NCI-H1092 treated with DMSO at 0.1 percent for 48 hours (cell line): ENCODE measurements around the gene NPHP4.

Source experiments
- DNase-seq: peaks from one replicate; lab custom pipeline; 2025; lab: John Stamatoyannopoulos, UW

NPHP4 gene

DNA sequence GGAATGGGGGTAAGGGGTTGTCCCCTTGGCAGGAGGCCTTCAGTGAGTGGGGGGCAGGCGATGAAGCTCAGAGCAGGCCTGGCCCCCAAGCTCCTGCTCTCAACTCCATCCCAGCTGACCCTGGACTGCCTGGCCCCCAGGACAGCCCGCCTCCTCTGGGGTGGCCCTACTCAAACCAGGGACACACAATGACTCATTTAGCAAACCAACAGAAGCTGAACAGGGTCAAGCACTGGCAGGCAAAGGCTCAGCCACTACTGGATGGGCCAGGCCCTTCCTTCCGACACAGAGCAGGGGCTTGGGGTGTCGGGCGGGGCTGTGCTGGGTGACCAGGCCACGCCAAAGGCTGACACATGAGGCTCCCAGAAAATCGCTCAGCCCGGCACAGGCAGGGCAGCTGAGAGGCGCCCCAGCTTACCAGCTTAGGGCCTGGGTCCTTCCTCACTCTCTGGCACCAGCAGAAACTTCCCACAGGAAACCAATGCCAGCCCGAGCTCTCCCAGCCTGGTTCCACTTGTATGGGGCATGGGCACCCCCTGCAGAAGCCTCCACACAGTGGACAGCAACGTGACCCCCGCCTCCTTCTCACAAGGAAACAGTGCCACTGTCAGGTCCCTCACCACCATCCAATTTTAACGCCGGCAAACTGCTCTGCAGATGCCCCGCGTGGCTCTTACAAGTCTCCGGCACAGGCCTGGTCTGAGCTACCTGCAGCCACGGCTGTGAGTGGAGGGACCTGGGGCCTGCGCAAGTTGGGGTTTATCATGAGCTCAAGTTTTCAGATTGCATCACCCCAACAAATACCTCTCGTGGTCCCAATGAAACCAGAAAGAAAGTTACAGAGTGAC, 114.3 kb downstream of the NPHP4 start:
- no peak for DNase-seq

DNA sequence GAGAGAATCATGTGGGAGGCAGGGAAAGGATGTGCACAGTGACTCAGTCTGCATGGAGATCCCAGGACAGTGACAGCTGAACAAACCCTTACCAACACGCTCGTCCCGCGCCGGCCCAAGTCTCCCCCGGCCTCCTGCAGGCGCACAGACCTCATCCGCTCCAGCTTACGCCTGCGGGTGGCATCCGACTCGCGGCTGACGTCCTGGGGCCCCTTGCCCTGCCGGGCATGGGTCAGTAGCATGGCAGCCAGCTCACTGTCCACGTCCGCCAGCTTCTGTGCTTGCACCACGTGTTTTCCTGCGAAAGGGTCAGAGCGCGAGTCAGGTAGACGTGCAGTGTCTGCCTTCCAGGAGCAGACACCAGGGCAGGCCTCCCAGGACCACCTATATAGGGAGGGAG, 115.2 kb downstream of the NPHP4 start:
- no peak for DNase-seq

DNA sequence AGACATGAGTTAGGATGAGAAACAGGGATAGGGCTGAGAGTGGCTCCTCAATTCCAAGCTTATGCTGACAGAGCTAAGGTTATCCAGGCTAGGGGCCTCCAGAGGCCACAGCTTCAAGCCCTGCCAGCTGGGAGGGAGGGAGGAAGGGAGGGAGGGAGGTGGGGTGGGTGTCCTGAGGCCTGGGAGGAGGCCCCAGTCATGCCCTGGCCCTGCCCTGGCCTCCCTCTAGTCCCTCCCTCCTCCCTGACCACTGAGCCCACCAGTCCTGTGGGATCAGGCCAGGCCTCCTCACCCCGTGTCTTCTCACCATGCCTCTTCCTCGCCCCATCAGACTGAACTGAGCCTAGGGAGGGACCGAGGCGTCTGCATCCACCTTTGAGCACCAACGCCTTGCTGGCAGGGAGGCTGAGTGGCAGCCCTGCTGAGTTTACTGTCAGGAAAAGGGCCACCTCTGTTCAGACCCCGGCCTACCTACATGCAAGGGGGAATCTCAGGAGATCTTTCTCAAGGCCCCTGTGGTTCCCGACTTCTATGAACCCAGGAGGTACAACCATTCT, 116.1 kb downstream of the NPHP4 start:
- no peak for DNase-seq

DNA sequence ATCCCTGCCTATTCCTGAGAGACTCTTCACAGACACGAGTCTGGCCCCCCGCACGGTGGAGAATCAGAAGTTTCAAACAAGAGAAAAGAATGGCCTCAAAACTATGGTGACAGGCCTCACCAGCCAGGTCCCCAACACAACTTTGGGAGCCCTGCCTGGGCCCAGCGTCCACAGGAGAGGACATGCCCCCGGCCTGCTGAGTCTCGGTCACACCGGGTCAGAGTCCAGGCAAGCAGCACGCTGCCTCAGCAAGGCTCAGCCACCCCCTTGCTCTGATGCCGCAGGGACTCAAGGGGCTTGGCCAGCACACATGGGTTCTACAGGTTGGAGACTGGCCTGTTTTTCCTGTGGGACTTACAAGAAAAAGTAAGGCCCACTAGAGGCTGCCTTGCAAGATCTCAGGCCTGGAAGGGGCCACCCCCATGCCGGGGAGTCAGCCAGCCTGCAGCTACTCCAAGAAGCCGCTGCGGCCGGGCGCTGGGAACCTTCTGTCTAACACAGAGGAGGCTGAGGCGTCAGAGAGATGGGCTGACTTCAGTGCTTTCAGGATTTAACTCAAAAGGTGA, 116.8 kb downstream of the NPHP4 start:
- DNase-seq: no peak

DNA sequence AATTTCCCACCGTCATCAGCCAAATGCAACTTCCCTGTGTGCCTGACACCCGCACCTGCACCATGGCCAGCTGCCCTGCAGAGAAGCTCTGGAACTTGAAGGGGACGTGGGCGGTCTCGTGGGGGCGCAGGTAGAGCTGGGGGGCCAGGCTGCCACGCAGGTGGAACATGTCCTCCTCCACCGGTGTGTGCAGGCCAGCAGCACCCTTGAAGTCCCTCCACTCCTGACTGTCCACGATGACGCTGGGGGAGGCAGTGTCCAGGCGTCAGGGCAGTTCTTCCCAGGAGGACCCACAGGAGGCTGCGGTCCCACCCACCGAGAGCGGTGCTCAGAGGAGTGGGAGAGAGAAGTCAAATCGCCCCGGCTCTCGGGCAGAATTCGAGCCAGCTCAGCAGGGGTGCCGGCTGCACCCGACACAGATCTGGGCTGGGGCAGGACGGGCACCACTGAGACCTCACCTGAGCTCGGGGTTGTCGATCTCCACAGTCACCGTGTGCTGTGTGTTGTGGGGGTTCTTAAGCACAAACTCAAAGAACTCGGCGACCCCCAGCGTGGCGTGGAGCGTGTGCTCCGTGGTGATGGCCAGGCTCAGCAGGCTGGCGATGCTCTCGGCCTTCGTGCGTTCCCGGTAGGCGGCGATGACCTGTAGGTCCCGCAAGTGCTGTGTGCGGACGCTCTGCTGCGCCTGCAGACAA, 117.7 kb downstream of the NPHP4 start:
- DNase-seq: no peak

DNA sequence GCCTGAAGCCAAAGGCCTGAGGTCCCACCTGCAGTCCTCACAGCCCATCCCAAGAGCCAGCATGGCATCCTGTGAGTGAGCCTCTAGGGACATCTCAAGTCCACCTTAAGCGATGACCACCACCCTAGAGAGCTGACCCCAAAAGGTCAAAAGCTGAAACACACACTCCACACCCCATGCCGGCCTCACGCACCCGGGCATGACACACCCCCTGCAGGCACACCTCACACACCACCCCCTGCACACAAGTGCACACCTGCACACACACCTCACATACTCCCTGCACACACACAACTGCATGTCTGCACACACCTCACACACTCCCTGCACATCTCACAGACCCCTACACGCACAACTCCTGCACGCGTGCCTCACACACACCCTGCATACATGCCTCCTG, 118.7 kb downstream of the NPHP4 start:
- DNase-seq: no peak

DNA sequence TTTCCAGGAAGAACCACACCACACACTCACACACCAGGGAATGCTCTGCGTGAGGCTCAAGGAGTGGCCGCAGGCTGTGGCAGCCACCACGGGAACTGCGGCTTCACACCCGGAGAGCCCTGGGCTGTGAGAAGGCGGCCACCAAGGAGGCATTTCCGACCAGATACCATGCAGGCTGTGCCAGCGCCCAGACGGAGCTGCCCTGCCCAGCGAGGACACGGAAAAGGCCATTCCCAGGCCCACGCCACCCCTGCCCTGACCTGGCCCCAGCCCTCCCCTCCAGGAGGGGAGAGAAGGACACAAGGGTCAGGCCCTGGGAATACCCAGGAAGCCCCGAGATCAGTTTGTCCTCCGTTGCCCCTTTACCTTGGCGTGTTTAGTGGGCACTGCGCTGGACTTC, 119.3 kb downstream of the NPHP4 start:
- no peak for DNase-seq

DNA sequence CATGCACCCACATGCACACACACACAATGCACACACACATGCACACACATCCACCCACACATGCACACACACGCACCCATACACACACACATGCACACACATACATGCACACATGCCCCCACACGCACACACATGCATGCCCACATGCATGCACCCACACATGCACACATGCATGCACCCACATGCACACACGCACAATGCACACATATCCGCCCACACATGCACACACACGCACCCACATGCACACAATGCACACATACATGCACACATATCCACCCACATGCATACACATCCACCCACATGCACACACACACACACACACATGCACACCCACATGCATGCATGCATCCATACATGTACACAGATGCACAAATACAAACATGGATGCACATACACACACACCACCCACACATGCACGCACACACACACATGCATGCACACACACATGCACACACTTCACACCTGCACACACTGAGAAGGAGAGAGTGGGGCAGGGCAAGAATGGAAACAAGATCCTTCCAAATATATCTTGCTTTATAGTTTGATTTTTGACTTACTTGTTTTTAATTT, 123.2 kb downstream of the NPHP4 start:
- DNase-seq: no peak

DNA sequence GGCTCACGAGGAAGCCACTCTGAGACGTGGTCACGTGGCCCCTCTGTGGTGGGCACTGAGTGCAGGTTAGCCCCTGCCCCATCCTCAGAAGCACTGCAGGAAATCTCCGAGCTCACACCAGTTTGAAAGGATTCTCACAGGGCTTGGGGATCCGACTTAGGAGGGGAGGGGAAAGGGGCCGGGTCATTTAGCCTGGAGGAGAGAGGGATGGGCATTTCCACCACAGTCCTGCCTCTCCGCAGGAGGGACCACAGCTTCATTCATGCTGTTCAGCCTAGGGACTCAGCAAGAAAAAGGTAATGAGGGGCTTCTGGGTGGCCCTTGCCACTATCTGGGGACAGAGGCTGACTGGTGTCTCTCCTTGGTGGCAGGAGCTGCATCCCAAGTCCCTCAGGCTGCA, 126.5 kb downstream of the NPHP4 start:
- no peak for DNase-seq

DNA sequence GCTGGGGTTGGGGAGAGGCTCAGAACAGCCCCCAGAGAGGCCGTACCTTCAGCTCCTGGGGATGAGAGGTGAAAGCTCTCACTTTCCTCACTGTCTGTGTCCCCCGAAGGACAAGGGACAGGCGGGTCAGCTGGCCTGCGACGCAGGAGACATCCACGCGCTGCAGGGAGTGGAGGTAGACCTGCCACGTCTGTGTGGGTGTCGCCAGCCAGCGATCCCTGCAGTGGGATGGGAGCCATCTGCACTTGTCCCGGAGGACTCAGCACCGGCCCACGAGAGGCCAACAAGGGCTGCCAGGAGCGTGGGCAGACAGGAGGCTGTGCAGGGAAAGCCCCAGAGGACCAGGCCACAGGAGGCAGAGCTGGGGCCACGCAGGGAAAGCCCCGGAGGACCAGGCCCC, 127.2 kb downstream of the NPHP4 start:
- no peak for DNase-seq

DNA sequence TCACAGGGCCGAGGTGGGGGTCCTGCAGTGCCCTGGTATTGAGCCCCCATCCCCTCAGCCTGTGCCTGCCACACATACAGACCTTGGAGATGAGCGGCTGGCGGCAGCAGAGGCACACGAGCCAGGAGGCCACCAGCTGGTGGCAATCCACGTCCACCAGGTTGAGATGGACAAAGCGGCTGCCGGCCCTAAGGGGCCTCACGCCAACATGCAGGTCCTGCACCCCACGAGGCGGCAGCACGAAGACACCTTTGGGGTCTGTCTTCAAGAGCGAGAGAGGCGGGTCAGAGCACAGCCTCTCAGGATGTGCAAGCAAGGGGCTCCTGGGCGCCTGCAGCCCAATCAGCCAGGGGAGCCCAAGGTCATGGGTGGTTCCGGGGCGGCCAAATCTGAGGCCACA, 128.0 kb downstream of the NPHP4 start:
- no peak for DNase-seq

DNA sequence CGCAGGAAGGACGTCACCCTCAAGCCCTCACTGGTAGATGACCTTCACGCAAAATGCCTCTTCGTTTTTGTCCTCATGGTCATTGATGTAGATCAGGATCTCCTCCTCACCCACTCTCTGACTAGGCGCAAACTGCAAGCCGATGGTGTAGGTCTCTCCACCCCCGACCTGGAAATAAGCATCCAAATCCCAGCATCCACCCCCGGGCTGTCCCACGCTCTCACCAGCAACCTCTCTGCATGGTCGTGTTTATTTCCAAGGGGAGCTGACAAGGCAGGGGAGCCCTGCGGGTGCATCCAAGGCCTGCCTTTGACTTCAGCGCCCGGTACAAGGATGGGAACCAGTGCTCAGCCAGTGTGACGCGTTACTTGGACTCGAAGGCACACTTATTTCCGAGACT, 129.0 kb downstream of the NPHP4 start:
- no peak for DNase-seq

DNA sequence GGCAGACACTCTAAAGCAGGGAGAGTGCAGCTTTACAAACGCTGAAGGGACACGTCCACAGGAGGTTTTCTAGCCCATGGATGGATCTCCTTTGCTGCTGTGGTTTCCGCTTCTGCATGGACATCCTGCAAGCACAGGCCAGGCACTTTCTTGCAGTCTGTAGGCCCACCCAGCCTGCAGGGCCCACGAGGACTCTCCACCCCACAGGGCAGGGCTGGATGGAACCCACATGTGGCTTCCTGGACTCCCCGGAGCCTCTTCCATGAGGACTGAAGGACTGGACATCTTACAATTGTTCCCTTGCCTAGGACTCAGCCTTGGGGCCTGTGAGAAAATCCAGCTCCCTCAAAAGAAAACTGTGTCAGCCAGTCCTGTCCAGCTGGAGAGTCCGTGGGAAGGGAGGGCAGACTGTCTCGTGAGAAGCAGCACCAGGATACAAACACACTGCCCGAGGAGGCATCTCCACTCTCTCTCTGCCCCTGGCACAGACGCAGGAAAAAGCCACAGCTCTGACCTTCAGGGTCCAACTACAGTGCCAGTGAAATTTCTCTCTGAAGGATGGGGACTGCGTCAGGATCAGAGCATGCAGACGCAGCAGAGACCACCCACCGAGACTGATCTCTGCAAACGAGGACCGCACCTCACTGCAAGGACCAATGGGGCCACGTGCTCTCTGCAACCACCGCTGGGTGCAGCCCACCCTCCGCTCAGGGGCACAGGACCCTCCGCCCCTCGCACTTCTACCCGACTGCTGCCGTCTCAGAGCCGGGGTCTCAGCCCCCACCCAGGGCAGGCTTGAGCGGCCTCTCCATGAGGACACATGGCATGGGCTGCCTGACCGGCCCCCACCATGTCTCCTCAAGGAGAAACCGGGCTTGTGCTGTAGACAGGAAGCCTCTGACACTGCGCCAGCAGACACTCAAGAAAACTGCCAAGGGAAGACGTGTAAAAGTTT, 130.1 kb downstream of the NPHP4 start:
- DNase-seq: no peak

DNA sequence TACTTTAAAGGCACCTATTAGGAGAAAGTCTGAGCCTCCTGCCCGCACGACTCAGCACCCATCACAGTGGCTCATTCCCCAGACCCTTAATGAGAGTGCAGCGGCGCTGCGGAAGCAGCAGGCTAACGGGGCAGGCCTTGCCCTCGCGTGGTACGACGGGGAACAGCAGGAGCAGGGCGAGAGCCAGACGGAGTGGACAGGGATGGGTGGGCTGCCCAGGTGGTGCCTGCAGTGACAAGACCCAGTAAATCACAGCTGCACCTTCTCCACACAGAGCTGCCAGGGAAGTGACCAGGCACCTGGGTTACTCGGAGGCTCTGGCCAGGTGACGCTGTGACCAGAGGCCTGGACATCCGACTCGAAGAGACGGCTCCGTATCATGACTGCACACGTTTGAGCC, 131.9 kb downstream of the NPHP4 start:
- no peak for DNase-seq

DNA sequence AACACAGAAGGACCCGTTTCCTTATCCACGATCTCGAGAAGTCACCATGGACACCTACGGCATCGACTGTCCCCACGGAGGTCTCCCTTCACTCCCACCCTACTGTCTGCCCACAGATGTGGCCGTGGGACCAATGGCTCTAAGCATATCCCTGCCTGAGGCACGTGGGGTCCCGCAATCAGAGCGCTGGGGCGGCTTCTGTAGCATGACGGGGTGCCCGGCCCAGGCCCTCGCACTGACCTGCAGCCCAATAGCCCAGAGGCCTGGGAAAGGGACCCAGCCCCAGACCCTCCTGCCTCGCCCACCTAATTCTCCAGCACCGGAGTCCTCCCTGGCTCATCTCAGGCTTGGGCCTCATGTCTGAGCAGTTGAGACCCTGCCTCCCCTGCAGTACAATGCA, 132.5 kb downstream of the NPHP4 start:
- DNase-seq: no peak

DNA sequence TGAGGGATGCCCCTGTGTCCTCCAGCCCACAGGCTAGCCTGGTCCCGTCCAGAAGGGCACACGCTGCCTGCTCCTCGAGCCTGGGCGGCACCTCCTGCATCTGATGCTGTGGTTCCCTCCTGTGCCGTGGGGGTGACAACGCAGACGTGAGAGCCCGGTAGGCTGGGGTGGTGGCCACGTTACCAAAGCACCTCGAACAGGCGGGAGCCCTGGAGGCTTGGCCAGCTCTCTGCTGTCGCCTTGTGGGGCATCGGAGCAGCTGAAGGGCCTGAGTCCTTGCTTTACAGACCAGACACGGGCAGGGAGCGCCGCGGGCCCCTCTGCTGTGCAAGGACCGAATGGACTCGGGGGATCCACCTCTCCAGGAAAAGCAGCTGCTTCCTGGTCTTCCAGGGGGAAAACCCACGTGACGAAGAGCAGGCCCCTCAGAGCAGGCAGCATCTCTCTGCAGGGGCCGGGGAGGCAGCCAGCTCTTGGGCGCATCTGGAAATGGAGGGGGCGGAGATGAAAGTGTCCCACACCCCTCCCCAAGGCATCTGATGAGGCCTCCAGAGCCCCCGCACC, 133.3 kb downstream of the NPHP4 start:
- no peak for DNase-seq

DNA sequence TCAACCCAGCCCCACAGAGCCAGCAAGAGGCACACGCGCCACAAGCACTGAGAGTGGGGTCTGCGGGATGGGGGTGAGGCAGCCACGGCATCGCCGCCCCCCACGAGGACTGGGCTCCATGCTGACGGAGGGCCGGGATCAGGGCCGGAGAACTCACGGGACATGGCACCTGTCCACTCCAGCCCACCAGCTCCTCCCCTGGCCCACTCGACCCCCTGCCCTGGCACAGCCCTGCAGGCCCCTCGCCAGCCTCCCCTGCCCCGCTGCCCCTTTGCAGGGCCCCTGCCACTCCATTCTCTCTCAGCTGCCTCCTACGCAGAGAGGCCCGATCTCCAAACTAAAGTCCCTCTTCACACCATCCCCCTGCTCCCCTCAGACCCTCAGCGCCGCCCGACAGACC, 134.0 kb downstream of the NPHP4 start:
- no peak for DNase-seq

DNA sequence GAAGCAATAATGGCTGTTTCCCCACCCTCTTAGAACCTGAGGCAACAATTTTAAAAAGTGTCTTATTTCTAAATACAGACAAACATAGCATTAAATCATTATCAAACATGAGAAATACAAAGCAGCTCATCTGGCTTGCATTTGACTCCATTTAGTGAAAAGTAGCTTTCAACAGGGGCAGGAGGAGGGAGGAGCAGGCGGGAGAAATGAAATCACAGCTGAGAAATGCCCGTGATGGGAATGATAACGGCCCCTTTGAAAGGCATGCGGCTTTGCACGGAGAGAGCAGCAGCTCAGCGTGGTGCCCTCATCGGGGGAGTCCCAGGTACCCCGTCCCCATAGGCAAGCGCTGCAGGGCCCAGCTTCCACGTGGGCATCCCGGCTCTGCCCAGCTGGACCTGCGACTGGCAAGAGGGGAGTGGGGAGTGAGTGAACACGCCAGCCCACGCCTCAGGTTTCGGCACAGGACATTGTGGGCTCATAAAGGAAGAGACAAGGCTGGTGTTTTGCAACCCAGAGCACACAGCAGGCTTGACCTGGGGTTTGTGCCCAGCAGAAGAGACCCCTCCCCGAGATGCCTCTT, 134.6 kb downstream of the NPHP4 start:
- DNase-seq: no peak

DNA sequence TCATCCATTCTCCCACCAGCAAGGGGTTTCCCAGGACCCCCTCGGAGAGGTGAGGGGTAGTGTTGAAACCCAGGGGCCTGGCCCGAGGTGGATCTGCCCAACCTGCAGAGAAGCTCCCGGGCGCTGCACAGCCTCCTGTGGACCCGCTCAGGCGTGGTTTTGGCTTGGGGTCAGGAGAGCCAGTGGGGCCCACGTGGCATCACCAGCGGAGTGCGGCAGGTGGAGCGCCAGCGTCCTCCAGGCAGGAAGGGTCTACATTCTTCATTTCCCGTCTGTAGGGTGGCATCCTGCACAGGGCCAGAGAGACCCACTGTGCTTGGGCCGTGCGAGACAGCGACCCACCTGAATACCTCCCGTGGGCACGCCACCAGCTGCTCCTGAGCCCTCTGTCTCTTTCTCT, 135.2 kb downstream of the NPHP4 start:
- DNase-seq: no peak

DNA sequence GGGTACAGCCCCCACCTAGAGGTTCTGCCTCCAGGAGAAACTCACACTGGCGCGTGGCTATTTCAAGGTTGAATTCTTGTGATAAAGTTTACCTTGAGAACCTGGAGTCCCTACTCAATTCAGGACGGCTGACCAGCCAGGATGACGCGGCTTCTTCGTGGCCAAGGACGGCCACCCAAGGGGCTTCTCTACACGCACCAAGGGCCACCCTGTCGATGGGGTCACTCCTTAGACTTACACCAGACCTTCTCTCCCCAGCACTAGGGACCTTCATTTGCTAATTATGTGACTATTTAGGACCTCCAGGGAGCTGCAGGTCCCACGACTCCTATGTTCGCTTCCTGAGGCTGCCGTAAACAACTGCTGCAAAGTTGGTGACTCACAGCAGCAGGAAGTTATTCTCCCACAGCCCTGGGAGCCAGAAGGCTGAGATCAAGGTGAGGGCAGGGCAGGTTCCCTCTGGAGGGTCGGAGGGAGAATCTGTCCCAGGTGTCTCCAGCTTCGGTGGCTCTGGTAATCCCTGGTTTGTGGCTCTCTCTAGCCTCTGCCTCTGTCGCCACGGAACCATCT, 135.9 kb downstream of the NPHP4 start:
- DNase-seq: no peak
